Ishikawa (cell line): ENCODE measurements around the gene MYL2.

Experiments
- CEBPB ChIP-seq: IDR thresholded peaks from 2 replicates; pipeline ENCODE4 v1.6.1; 2012
- CREB1 ChIP-seq: IDR thresholded peaks from 2 replicates; pipeline ENCODE4 v1.6.1; 2012; ENCODE audit warnings: low read depth
- EP300 ChIP-seq: IDR thresholded peaks from 2 replicates; pipeline ENCODE4 v1.6.1; 2012; ENCODE audit warnings: borderline replicate concordance
- FOXM1 ChIP-seq: IDR thresholded peaks from 2 replicates; pipeline ENCODE4 v1.6.1; 2012; ENCODE audit warnings: low read depth, borderline replicate concordance
- MAX ChIP-seq: IDR thresholded peaks from 2 replicates; pipeline ENCODE4 v1.6.1; 2012
- NFIC ChIP-seq: IDR thresholded peaks from 2 replicates; pipeline ENCODE4 v1.6.1; 2012
- RAD21 ChIP-seq: IDR thresholded peaks from 2 replicates; pipeline ENCODE4 v1.6.1; 2012; ENCODE audit warnings: low read depth
- TAF1 ChIP-seq: IDR thresholded peaks from 2 replicates; pipeline ENCODE4 v1.6.1; 2012; ENCODE audit warnings: low read depth, mild to moderate bottlenecking
- TCF12 ChIP-seq: IDR thresholded peaks from 2 replicates; pipeline ENCODE4 v1.6.1; 2012; ENCODE audit warnings: low read depth
- YY1 ChIP-seq: IDR thresholded peaks from 2 replicates; pipeline ENCODE4 v1.6.1; 2012; ENCODE audit warnings: low read depth

GRCh38 chr12:110861729-110862128 is 58.6 kb downstream of the MYL2 start:
- no peak for TF ChIP-seq MAX
- TF ChIP-seq CEBPB: no peak
- TF ChIP-seq TAF1: no peak
- TF ChIP-seq EP300: no peak
- no peak for TF ChIP-seq YY1
- TF ChIP-seq RAD21: no peak
- TF ChIP-seq CREB1: no peak
- TF ChIP-seq NFIC: no peak
- no peak for TF ChIP-seq TCF12
- TF ChIP-seq FOXM1: no peak
